NCI-H1694 (cell line): ENCODE measurements around the gene PTH2R.
"Not testable (repeated sequence)": the region's sequence is repeated elsewhere in the genome, so short reads cannot be mapped to it uniquely, and the experiment has no call there.

Source experiments
- DNase-seq: peaks from one replicate; lab custom pipeline; 2025; lab: John Stamatoyannopoulos, UW

Gene PTH2R

DNA sequence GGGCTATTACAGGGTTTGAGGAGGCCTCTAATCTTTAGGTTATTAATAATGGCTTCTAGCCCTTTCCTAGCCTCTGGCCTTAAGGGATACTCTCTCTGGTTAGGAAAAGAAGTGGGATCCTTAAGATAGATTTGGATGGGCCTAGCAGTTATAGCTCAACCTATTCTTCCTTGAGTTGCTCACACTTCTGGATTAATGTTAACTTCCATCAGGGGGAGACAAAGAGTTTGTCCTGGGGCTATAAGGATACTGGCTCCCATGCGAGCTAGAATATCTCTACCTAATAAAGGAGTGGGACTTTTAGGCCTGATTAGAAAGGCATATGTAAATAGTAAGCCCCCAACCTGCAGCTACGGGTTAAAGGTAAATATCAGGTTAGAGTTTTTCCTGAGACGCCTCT, 14.3 kb upstream of the PTH2R start:
- no peak for DNase-seq

GRCh38 chr2:208396796-208397195, 9.8 kb upstream of the PTH2R start:
- DNase-seq, result not testable (repeated sequence)

DNA sequence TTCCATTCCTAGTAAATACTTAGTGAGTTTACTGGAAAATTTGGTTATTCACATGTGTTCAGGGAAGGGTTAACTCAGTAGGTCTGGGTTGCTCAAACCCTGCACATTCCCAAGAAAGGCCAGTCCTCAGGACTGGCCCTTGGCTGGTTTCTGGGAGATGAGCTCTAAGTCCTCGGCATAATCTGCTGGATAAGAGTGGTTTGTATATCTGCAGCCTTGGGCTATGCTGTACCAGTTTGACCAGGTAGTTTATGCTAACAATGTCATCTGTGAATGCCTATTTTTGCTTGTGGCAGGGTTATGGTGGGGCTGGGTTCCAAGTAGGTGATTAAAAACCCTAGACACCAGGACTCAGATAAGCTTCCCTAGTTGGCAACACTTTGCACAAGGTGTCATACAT, 7.4 kb upstream of the PTH2R start:
- DNase-seq, result no peak

DNA sequence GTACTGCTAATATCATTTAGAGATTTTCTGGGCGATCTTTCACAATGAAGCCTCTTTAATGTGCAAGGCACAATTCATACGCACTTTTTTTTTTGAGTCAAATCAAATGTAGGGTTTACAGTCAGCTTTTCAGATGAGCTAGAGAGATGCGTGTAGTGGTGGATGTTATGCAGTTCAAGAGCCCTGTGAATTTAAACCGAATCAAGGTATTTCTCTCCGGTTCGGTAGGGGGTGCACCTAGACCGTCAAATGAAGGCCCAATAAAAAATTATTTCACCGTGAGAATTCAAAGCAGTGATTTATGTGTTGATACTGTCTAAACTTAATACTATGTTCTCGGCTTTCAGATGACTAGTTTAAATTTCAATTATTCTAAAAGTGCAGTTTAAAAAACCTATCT, 1.1 kb downstream of the PTH2R start:
- DNase-seq, result no peak

DNA sequence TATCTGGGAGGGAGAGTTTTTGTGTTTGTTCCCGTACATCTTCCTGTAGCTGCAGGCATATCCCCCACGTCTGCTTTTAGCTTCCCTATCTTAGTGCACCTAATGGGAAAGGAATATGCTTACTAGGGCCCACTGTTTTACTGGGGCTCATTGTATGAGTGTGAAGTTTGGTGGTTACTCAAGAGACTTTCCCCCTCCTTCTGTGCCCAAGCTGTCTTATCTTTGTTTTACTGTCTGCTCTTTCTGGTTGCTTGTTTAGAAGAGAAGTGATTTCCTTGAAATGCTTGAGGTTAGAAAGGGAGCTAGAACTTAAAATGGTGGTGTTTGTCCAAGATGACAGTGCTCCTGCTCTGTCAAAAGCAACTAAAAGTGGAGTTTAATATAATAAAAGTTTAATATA, 7.3 kb downstream of the PTH2R start:
- DNase-seq, result no peak

GRCh38 chr2:208415255-208415654, 8.7 kb downstream of the PTH2R start:
- DNase-seq, result no peak

- no peak for DNase-seq
Observed at GRCh38 chr2:208415897-208416296, 9.3 kb downstream of the PTH2R start.

DNA sequence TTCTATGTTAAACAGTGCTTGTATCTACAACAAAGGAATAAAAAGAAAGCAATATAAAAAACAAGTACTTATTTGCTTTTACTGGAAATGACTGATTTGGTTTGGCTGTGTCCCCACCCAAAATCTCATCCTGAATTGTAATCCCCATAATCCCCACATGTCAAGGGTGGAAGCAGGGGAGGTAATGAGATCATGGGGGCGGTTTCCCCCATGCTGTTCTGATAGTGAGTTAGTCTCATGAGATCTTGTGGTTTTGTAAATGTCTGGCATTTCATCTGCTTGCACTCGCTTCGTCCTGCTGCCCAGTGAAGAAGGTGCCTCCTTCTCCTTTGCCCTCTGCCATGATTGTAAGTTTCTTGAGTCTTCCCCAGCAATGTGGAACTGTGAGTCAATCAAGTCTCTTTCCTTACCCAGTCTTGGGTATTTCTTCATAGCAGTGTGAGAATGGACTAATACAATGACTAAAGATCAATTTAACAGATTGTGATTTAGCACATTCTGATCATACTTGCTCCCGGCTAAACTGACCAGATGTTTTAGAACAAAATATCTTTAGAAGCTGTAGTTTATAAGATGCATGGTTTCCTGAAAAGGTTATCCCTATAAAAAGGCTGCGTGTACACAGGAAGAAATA, 19.9 kb downstream of the PTH2R start:
- no peak for DNase-seq

DNA sequence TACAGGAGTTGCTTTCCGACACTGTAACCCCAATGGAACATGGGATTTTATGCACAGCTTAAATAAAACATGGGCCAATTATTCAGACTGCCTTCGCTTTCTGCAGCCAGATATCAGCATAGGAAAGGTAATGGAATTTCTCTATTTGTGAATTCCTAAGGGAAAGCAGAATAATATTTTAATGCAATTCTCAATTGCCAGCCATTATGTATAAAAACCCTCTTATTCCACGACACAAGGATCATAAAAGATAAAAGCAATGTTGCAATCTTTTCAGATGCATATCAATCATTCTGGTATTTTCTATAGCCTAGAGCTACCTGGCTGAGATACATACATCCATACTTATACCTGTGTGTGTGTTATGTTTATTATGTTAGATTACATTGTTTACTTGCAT, 31.2 kb downstream of the PTH2R start:
- DNase-seq, result no peak

- no peak for DNase-seq
Observed at GRCh38 chr2:208440716-208441115, 34.1 kb downstream of the PTH2R start.

DNA sequence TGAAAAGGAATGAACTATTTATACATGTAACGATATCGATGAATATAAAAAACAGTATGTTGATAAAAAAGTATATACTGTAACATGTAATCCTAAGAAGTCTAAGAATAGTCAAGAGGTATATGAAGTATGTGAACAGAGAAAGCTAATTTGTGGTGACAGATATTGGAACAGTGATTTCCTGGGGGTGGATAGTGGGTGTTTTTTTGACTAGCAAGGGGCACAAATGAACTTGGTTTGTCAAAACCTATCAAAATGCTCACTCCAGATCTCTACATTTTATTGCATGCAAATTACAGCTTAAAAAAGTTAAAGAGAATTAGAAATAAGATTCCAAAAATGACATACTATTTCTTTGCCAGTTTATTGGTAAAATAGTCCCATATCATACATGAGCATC, 35.4 kb downstream of the PTH2R start:
- no peak for DNase-seq

GRCh38 chr2:208447447-208447846, 40.9 kb downstream of the PTH2R start:
- DNase-seq, result not testable (repeated sequence)

- no peak for DNase-seq
Observed at GRCh38 chr2:208451061-208451460, 44.5 kb downstream of the PTH2R start.

- no peak for DNase-seq
Observed at GRCh38 chr2:208454861-208455260, 48.3 kb downstream of the PTH2R start.

- no peak for DNase-seq
Observed at GRCh38 chr2:208463721-208464120, 57.1 kb downstream of the PTH2R start.

GRCh38 chr2:208464205-208464604, 57.6 kb downstream of the PTH2R start:
- DNase-seq, result no peak

DNA sequence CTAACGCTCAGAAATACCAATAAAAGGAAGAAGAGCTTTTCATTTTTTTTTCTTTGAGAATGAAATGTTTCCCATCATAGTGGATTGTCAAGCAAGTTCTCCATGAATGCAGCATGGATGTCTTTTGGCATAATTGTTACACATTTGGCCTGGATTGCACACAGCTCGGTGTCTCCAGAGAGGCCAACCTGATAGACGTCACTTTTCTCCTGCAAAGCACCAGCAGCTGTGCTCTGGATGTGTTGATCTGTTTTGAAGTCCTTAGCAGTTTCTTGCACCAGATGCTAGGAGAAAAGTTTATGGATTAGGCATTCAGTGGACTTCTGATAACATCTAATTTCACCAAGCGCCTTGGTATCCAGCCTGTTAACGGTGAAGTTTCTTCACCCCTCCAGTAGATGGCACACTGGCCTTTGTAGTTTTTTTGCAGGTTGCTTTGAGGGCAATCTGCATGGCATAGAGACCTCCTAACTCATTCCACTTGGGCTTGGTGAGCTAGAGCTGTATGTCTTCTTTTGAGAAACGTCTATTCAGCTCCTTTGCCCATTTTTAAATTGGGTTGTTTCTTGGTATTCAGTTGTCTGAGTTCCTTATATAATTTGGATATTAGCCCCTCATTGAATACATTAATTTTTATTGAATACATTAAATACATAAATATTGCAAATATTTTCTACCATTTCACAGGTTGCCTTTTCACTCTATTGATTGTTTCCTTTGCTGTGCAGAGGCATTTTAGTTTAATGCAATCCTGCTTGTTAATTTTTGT, 59.7 kb downstream of the PTH2R start:
- DNase-seq, result peak; percentile 82

DNA sequence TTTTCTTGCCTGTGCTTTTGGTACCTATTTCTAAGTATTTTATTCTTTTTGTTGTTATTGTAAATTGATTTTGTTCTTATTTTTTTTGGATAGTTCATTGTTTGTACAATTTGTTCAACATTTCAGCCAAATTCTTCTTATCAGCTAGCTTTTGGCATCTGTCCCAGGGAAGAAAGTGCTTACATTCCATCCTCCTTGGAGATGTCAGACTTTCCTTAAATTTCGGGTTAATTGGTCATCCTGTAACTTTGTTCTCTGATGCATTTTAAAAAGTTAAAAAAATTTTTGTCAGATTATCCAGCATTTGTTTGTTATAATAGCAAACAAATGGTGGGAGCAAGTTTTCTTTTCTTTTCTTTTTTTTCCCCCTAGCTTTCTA, 60.3 kb downstream of the PTH2R start:
- no peak for DNase-seq

DNA sequence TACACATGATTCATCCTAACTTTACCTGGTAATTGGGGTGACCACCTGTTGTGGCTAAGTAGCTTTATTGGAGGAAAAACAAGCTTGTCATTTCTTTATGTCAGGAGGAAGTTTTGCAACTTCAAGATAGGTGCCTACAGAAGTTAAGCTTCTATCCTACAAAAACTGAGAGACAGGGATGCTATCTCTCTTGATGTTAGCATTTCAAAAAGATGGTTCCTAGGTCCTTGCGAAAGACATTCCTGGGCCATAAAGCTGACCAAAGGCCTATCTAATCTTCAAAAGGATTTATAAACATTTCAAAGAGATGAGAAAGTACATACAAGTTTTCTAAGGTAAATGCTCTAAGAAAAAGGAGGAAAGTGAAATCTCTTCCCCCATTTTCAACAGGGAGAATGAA, 61.0 kb downstream of the PTH2R start:
- DNase-seq, result no peak

DNA sequence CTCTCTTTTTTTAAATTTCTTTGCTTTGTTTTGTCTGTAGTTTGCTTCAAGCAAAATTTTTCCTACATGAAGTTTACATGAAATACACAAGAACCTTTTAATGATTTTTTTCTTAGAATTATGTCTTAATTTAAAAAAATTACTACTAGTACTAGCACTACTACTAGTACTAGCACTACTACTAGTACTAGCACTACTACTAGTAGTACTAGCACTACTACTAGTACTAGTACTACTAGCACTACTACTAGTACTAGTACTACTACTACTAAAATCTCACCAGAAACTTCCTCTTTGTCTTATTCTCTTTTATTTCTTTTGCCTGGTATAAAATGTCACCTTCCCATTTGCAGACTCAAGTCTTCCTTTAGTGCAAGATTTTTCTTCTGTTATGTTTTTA, 71.1 kb downstream of the PTH2R start:
- no peak for DNase-seq

GRCh38 chr2:208479342-208479741, 72.8 kb downstream of the PTH2R start:
- DNase-seq, result no peak

GRCh38 chr2:208481945-208482344, 75.4 kb downstream of the PTH2R start:
- DNase-seq, result not testable (repeated sequence)

DNA sequence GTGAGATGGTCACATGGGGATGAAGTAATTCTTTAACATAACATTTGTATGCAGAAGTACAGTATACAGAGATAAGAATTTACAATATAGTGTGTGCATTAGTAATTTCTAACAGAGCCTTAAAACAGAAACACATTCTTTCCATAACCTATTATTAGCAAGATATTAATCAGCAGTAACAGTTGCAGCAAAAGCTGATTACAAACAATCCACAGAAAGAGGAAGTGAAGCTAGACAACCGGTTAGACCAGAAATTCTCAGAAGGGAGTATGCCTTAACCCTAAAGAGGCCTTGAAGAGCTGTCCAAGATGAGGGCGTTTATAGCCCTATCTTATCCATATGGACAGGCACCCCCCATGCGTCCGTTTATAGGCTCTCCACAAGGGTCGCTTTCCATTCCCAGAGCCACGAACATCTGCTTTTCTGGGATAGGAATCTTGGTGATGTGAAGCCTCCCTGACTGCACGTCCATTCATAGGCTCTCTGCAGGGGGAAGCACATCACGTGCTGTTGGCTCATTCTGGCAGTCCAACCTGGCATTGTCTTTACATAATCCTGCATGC, 75.9 kb downstream of the PTH2R start:
- not testable (repeated sequence) for DNase-seq

DNA sequence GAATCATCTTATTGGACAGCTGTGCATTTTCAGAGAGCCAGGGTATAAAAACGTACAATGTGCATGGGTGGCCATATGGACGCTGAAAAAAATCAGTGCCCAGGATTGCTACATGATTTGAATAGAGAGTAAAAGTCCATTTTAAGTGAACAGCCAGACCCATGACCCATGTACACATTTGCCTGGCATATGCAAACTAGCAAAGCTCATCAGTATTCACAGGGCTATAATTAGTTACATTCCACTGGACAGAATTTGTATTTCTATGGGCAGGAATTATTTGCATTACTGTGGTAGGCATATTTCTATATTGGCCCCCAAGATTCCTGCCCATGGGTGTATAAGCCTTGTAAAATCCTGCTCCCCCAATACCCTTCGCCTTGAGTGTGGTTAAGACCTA, 78.8 kb downstream of the PTH2R start:
- no peak for DNase-seq
